Natural killer cell (primary cell): ENCODE data around the gene IL1RL1. TPM values are rescaled to one million over a fixed set of nuclear protein-coding genes. Genes with fewer than 3 reads are reported as not detected.

Source experiments
- ATAC-seq, 3 donors: fragments of 150-1000 bp in 2 of 3; fragments of 200-7000 bp in 1 of 3; cut with Tn5 transposase; 1 replicate in 1 of 3; 2 replicates in 2 of 3; pipeline ENCODE4 v1.10.0; 2021; ENCODE audit warnings: mild to moderate bottlenecking in 2 of 3, moderate library complexity in 2 of 3
- DNase-seq, 2 donors: peaks; one replicate each; pipeline versions ENCODE4 v3.0.0 to v3.0.0-alpha.2; 2013 to 2021; ENCODE audit warnings: mixed read lengths in 1 of 2
- H3K27ac ChIP-seq: one replicate; pipeline ENCODE4 v1.5.1; 2013; ENCODE audit warnings: mild to moderate bottlenecking, low read length
- H3K27me3 ChIP-seq: one replicate; pipeline ENCODE4 v1.6.1; 2013; ENCODE audit warnings: low read length; ENCODE audit not compliant: control insufficient read depth, insufficient read depth
- H3K36me3 ChIP-seq: one replicate; pipeline ENCODE4 v1.6.1; 2013; ENCODE audit warnings: low read length; ENCODE audit not compliant: control insufficient read depth, insufficient read depth
- H3K4me1 ChIP-seq: one replicate; pipeline ENCODE4 v1.6.1; 2013; ENCODE audit warnings: low read length; ENCODE audit not compliant: control insufficient read depth, insufficient read depth
- H3K4me3 ChIP-seq: one replicate; pipeline ENCODE4 v1.5.1; 2013; ENCODE audit warnings: low read length
- H3K9me3 ChIP-seq: one replicate; pipeline ENCODE4 v1.6.1; 2013; ENCODE audit warnings: low read length; ENCODE audit not compliant: control insufficient read depth, insufficient read depth
- H3K27ac Mint-ChIP-seq, 2 donors: one replicate each; pipeline ENCODE4 v1.8.0; 2022; ENCODE audit warnings: mild to moderate bottlenecking in 2 of 2, mixed read lengths in 2 of 2, moderate library complexity in 1 of 2
- H3K27me3 Mint-ChIP-seq, 2 donors: one replicate each; pipeline ENCODE4 v1.8.0; 2022; ENCODE audit warnings: low read depth in 2 of 2, mixed read lengths in 2 of 2
- H3K36me3 Mint-ChIP-seq: one replicate; pipeline ENCODE4 v1.8.0; 2022; ENCODE audit warnings: mixed read lengths
- H3K4me1 Mint-ChIP-seq, 2 donors: one replicate each; pipeline ENCODE4 v1.8.0; 2022; ENCODE audit warnings: mixed read lengths in 2 of 2
- H3K4me3 Mint-ChIP-seq: one replicate; pipeline ENCODE4 v1.8.0; 2022; ENCODE audit warnings: mild to moderate bottlenecking, moderate library complexity, mixed read lengths
- H3K9me3 Mint-ChIP-seq, 2 donors: one replicate each; pipeline ENCODE4 v1.8.0; 2022; ENCODE audit warnings: mixed read lengths in 2 of 2
- WGBS: methylation state at CpG from one replicate; pipeline ENCODE4 v1.1.7; 2013; ENCODE audit warnings: missing lambda C conversion rate; ENCODE audit not compliant: insufficient coverage; 5-methylcytosine and 5-hydroxymethylcytosine counted together
- intact Hi-C: fragments of 100-400 bp; cut with micrococcal nuclease; formaldehyde crosslinking; loops from one replicate; pipeline ENCODE4 v1.14.2; 2022
- total RNA-seq, 4 donors: library from RNA; stranded (reverse); fragments of 120-200 nt in 1 of 4; gene quantifications; one replicate each; pipeline versions ENCODE4 v1.2.3 to v1.2.4, GENCODE V29; 2013 to 2022
- TF ChIP-seq, protein P1 (sequence below): fragments of 200-600 bp; IDR thresholded peaks from one replicate; pipeline ENCODE4 v1.8.0; 2022; ENCODE audit warnings: antibody characterized with exemption

Gene IL1RL1
- total RNA-seq, 3 donors from 2014 or later (not counting 1 experiment from before 2014, with no cell fraction given), result 0.49 to 68.1 (median 2.2) TPM

DNA sequence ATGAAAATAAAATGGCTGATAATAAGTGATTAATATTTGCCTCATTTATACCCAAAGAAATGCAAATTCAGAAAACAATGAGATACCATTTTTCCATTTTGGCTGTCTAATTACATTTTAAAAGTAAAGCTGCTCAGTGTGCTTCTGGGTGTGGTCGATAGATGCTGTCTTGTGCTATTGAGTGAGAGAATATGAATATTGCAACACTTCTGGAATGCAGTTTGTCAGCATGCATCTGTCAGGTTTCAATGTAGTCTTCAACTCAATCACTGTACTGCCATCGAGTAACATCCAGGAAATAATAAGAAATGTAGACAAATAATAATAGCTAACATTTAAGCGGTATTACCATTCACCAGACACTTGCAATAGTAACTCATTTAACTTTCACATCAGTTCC, 48.2 kb downstream of the IL1RL1 start:
- TF ChIP-seq, protein P1, sequence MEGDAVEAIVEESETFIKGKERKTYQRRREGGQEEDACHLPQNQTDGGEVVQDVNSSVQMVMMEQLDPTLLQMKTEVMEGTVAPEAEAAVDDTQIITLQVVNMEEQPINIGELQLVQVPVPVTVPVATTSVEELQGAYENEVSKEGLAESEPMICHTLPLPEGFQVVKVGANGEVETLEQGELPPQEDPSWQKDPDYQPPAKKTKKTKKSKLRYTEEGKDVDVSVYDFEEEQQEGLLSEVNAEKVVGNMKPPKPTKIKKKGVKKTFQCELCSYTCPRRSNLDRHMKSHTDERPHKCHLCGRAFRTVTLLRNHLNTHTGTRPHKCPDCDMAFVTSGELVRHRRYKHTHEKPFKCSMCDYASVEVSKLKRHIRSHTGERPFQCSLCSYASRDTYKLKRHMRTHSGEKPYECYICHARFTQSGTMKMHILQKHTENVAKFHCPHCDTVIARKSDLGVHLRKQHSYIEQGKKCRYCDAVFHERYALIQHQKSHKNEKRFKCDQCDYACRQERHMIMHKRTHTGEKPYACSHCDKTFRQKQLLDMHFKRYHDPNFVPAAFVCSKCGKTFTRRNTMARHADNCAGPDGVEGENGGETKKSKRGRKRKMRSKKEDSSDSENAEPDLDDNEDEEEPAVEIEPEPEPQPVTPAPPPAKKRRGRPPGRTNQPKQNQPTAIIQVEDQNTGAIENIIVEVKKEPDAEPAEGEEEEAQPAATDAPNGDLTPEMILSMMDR, result no peak
- H3K27ac ChIP-seq, result no peak overlapping the region
- no peaks in the 10 kb centered on the region for H3K9me3 ChIP-seq
- H3K27me3 ChIP-seq, result no peaks in the 10 kb centered on the region
- H3K27ac Mint-ChIP-seq, result peak overlapping the region; percentile 90 to 97
- H3K4me3 Mint-ChIP-seq, result no peak overlapping the region
- peaks cover 38% of the 10 kb centered on the region for H3K4me1 ChIP-seq
- peaks cover 26% of the 10 kb centered on the region for H3K36me3 ChIP-seq
- intact Hi-C loops, result loop anchor here (5.0 kb wide), 4 partner anchors 57 to 532 kb away; no protein-coding TSS in a partner anchor
- H3K27me3 Mint-ChIP-seq, result no peaks in the 10 kb centered on the region
- H3K4me3 ChIP-seq, result no peak overlapping the region
- WGBS, result 73% methylated on average over 1 of the region's 3 CpGs
- no peak for DNase-seq
- H3K36me3 Mint-ChIP-seq, result peaks cover 14% of the 10 kb centered on the region
- H3K4me1 Mint-ChIP-seq, result peaks cover 72% of the 10 kb centered on the region in 2 donors
- no peak for ATAC-seq
- H3K9me3 Mint-ChIP-seq, result no peaks in the 10 kb centered on the region

DNA sequence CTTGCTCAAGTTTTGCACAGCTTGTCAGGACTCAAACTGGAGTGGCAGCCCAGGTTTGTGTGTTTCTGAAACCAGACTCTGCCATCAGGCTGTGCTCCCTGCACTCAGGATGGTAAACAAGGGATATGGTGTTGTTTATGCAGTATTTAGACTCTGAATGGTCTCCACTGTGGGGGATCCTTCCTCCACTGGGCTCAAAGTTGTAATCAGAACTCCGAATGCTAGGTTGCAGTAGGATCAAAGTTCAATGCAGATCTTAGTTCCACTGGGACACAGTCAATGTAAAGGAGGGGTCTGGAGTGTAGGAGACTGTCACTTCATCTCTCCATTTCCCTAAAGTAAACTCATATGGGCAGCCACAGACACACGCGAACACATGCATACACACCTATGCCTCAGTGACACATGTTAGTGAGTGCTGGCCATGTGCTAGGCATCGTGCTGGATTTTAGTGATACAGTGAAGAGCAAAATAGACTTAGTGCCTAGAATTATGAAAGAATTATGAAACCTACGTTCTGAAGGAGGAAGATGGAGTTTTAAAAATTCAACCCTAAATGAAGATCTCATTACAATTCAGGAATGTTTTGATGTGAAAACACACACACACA, 50.4 kb downstream of the IL1RL1 start:
- Mint-ChIP-seq H3K4me1 (peaks cover 78 to 84% of the 10 kb centered on the region in 2 donors), H3K27me3 (no peaks in the 10 kb centered on the region), H3K36me3 (peaks cover 24% of the 10 kb centered on the region), H3K4me3 (no peak overlapping the region), H3K27ac (peak overlapping the region; percentile 20 to 67), H3K9me3 (peaks cover 1 to 2% of the 10 kb centered on the region in 2 donors)
- H3K9me3 ChIP-seq, result peaks cover 13% of the 10 kb centered on the region
- TF ChIP-seq, protein P1, result no peak
- intact Hi-C loops, result no loop called here
- H3K27ac ChIP-seq, result no peak overlapping the region
- H3K4me1 ChIP-seq, result peaks cover 47% of the 10 kb centered on the region
- no peaks in the 10 kb centered on the region for H3K27me3 ChIP-seq
- H3K4me3 ChIP-seq, result no peak overlapping the region
- peaks cover 31% of the 10 kb centered on the region for H3K36me3 ChIP-seq
- 100% methylated on average over 2 of the region's 5 CpGs for WGBS
- ATAC-seq, result no peak
- DNase-seq, result no peak

DNA sequence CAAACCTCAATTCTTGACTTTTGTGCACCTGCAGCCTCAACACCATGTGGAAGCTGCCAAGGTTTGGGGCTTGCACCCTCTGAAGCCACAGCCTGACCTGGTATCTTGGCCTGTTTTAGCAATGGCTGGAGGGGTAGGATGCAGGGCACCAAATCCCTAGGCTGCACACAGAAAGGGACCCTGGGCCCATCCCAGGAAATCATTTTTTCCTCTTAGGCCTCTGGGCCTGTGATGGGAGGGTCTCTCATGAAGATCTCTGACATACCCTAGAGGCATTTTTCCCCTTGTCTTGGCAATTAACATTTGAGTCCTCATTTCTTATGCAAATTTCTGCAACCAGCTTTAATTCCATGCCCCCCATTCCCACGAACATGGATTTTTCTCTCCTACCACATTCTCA, 54.4 kb downstream of the IL1RL1 start:
- peaks cover 13% of the 10 kb centered on the region for H3K9me3 ChIP-seq
- no peaks in the 10 kb centered on the region for H3K27me3 Mint-ChIP-seq
- H3K27ac Mint-ChIP-seq, result peak overlapping the region; percentile 90 to 95
- ATAC-seq, result no peak
- H3K9me3 Mint-ChIP-seq, result peaks cover 2 to 4% of the 10 kb centered on the region in 2 donors
- DNase-seq, result no peak
- peak overlapping the region; percentile 80 for H3K27ac ChIP-seq
- H3K4me1 ChIP-seq, result peaks cover 39% of the 10 kb centered on the region
- H3K36me3 Mint-ChIP-seq, result peaks cover 24% of the 10 kb centered on the region
- WGBS, result 100% methylated on average over 1 of the region's 1 CpG
- H3K4me1 Mint-ChIP-seq, result peaks cover 87 to 93% of the 10 kb centered on the region in 2 donors
- H3K4me3 Mint-ChIP-seq, result peak overlapping the region; percentile 88
- no peaks in the 10 kb centered on the region for H3K27me3 ChIP-seq
- no peak overlapping the region for H3K4me3 ChIP-seq
- TF ChIP-seq, protein P1, result no peak
- intact Hi-C loops, result loop anchor here (2.0 kb wide), 2 partner anchors 107 to 157 kb away; no protein-coding TSS in a partner anchor
- H3K36me3 ChIP-seq, result peaks cover 31% of the 10 kb centered on the region
